Endothelial cell (in vitro differentiated cells): Measurements from ENCODE around the gene UBLCP1. TPM values are rescaled to one million over a fixed set of nuclear protein-coding genes. Genes with fewer than 3 reads are reported as not detected.

Source experiments
- DNase-seq: peaks from one replicate; pipeline ENCODE4 v3.0.0; 2021; ENCODE audit warnings: low spot score
- H3K27ac Mint-ChIP-seq: one replicate; pipeline ENCODE4 v1.8.0; 2021; ENCODE audit warnings: mixed read lengths, inconsistent platforms; ENCODE audit not compliant: unreplicated experiment
- H3K27me3 Mint-ChIP-seq: one replicate; pipeline ENCODE4 v1.8.0; 2021; ENCODE audit warnings: mild to moderate bottlenecking, moderate library complexity, mixed read lengths, inconsistent platforms; ENCODE audit not compliant: unreplicated experiment
- H3K36me3 Mint-ChIP-seq: one replicate; pipeline ENCODE4 v1.8.0; 2021; ENCODE audit warnings: mild to moderate bottlenecking, low read depth, mixed read lengths, inconsistent platforms; ENCODE audit not compliant: unreplicated experiment
- H3K4me1 Mint-ChIP-seq: one replicate; pipeline ENCODE4 v1.8.0; 2021; ENCODE audit warnings: mild to moderate bottlenecking, mixed read lengths, inconsistent platforms; ENCODE audit not compliant: unreplicated experiment
- H3K4me3 Mint-ChIP-seq: one replicate; pipeline ENCODE4 v1.8.0; 2021; ENCODE audit warnings: mild to moderate bottlenecking, mixed read lengths, inconsistent platforms; ENCODE audit not compliant: unreplicated experiment
- H3K9me3 Mint-ChIP-seq: one replicate; pipeline ENCODE4 v1.8.0; 2021; ENCODE audit warnings: mixed read lengths, inconsistent platforms; ENCODE audit not compliant: unreplicated experiment
- CTCF ChIP-seq: fragments of 200-600 bp; sonication (generic); IDR thresholded peaks from one replicate; pipeline ENCODE4 v1.5.0; 2021; ENCODE audit warnings: antibody characterized with exemption; ENCODE audit not compliant: unreplicated experiment
- total RNA-seq: library from RNA; stranded (reverse); fragmentation: NEBNext Ultra II Directional; extraction: Animal tissue kit (Norgen Biotek cat#: 25700); gene quantifications from one replicate; pipeline ENCODE4 v1.2.1, GENCODE V29; 2021; ENCODE audit not compliant: unreplicated experiment

Gene UBLCP1
- total RNA-seq, 1 donor from 2014 or later: 24.5 TPM

DNA sequence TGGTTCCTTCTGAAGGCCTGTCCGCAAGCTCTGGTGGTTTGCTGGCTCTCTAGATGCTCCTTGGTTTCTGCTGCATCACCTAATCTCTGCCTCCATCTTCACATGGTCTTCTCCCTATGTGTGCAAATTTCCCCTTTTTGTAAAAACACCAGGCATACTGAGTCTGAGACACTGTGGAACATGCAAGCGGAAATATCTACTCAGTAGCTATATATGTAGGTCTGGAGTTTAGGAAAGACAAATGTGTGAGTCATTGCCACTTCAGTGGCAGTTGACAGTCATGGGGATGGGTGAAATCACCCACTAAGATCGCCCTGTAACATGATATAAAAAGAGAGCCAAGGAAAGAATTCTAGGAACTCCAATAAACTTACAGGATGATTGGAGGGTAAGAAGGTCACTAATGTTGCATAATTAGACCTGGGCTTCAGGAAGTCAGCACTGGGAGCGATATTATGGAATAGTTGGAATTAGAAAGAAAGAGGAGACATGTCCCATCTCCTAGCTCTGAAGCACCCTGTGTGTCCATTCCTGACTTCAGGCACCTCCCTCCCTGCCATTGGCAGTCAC is 22.7 kb upstream of the UBLCP1 start:
- H3K27ac Mint-ChIP-seq: no peak overlapping the region
- H3K4me3 Mint-ChIP-seq: no peak overlapping the region
- H3K9me3 Mint-ChIP-seq: no peaks in the 10 kb centered on the region
- no peak for TF ChIP-seq CTCF
- no peaks in the 10 kb centered on the region for H3K36me3 Mint-ChIP-seq
- no peaks in the 10 kb centered on the region for H3K27me3 Mint-ChIP-seq
- H3K4me1 Mint-ChIP-seq: peaks cover 7% of the 10 kb centered on the region
- no peak for DNase-seq

- Mint-ChIP-seq H3K4me3 (no peak overlapping the region), H3K4me1 (peaks cover 7% of the 10 kb centered on the region), H3K27me3 (no peaks in the 10 kb centered on the region), H3K27ac (peak overlapping the region; percentile 89), H3K36me3 (no peaks in the 10 kb centered on the region), H3K9me3 (no peaks in the 10 kb centered on the region)
- TF ChIP-seq CTCF: no peak
- DNase-seq: no peak
These were observed 21.0 kb upstream of the UBLCP1 start for GRCh38 chr5:159241946-159242552.

DNA sequence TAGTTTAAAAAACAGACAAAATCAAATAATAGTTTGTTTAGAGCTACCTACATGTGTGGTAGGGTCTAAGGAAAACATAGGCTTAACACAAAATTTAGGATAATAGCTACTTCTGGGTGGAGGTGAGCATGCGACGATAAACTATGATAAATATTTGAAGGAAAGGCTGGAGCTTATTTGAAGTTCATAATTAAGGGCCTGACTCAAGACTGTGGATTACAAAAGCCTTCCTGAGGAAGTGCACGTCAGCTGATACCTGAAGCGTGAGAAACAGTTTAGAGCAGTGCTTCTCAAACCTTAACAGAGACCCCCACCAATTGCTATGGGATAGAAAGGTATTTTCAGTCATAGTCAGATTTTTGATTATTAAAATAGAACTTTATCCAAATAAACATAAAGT is 20.4 kb upstream of the UBLCP1 start:
- Mint-ChIP-seq H3K27me3 (no peaks in the 10 kb centered on the region), H3K27ac (peak overlapping the region; percentile 89), H3K4me1 (peaks cover 7% of the 10 kb centered on the region), H3K9me3 (no peaks in the 10 kb centered on the region), H3K36me3 (no peaks in the 10 kb centered on the region), H3K4me3 (no peak overlapping the region)
- no peak for TF ChIP-seq CTCF
- DNase-seq: no peak

DNA sequence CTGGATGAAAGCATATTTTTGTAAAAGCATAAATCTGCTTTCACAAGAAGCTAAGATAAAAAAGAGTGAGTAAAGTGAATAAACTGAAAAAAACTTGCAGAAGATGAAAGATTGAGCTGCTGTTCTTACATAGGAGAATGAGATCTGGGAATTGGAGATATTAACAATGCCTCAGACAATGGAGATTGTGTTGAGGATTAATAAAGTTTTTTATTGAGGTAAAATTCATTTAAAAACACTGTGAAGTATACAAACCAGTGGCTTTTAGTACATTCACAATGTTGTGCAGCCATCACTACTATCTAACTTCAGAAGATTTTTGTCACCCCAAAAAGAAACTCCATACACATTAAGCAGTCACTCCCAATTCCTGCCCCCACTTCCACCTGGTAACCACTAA is 19.7 kb upstream of the UBLCP1 start:
- no peaks in the 10 kb centered on the region for H3K27me3 Mint-ChIP-seq
- no peaks in the 10 kb centered on the region for H3K36me3 Mint-ChIP-seq
- no peak overlapping the region for H3K4me3 Mint-ChIP-seq
- H3K9me3 Mint-ChIP-seq: no peaks in the 10 kb centered on the region
- DNase-seq: no peak
- no peak for TF ChIP-seq CTCF
- H3K27ac Mint-ChIP-seq: no peak overlapping the region
- H3K4me1 Mint-ChIP-seq: peaks cover 7% of the 10 kb centered on the region

- DNase-seq: no peak
- H3K27ac Mint-ChIP-seq: no peak overlapping the region
- H3K9me3 Mint-ChIP-seq: no peaks in the 10 kb centered on the region
- H3K4me3 Mint-ChIP-seq: no peak overlapping the region
- H3K36me3 Mint-ChIP-seq: no peaks in the 10 kb centered on the region
- peaks cover 7% of the 10 kb centered on the region for H3K4me1 Mint-ChIP-seq
- no peak for TF ChIP-seq CTCF
- no peaks in the 10 kb centered on the region for H3K27me3 Mint-ChIP-seq
These were observed 18.9 kb upstream of the UBLCP1 start for GRCh38 chr5:159244163-159244562.
